ENCODE results near the gene TSHR. TPM values are rescaled to one million over a fixed set of nuclear protein-coding genes. Genes with fewer than 3 reads are reported as not detected.

TSHR gene
- total RNA-seq, 1 experiment from 2014 or later = not detected

- H3K4me2 ChIP-seq (ENCODE audit: insufficient read depth, insufficient read length, low read length) = no peak overlapping the region
- H3K23me2 ChIP-seq (ENCODE audit: insufficient read length, low read depth, low read length, poor library complexity, severe bottlenecking) = no peaks in the 10 kb centered on the region
- H3K18ac ChIP-seq (ENCODE audit: insufficient read length, low read depth, low read length) = no peak overlapping the region
- Mint-ChIP-seq H3K4me3 (no peak overlapping the region), H3K27me3 (ENCODE audit: low read depth) (no peaks in the 10 kb centered on the region), H3K4me1 (no peaks in the 10 kb centered on the region), H3K27ac (no peak overlapping the region), H3K9me3 (no peaks in the 10 kb centered on the region), H3K36me3 (ENCODE audit: insufficient read depth in 1 of 3, low read depth in 3 of 3) (peaks cover 6 to 24% (median 14%) of the 10 kb centered on the region in 3 experiments)
- no peak overlapping the region for H3K14ac ChIP-seq (ENCODE audit: insufficient read depth, low read length)
- H2BK120ac ChIP-seq (ENCODE audit: low read depth, low read length, poor library complexity, severe bottlenecking) = no peak overlapping the region
- no peak overlapping the region for H3K23ac ChIP-seq (ENCODE audit: insufficient read length, low read depth, low read length)
- no peak overlapping the region for H4K91ac ChIP-seq (ENCODE audit: insufficient read length, low read depth, low read length)
- no peak overlapping the region for H3T11ph ChIP-seq (ENCODE audit: low read length)
- no peak overlapping the region for H2BK15ac ChIP-seq (ENCODE audit: low read depth, low read length)
- no peaks in the 10 kb centered on the region for H3K27me3 ChIP-seq (ENCODE audit: insufficient read depth, low read length)
- no peak overlapping the region for H2BK20ac ChIP-seq (ENCODE audit: low read depth, low read length, poor library complexity, severe bottlenecking)
- no peaks in the 10 kb centered on the region for H3K79me2 ChIP-seq (ENCODE audit: insufficient read depth, low read length)
- no peak overlapping the region for H3K56ac ChIP-seq (ENCODE audit: insufficient read length, low read depth, low read length)
- no peak for TF ChIP-seq CTCF (conservative IDR thresholded peaks at IDR 0.05)
- DNase-seq = no peak
- no peak overlapping the region for H3K4ac ChIP-seq (ENCODE audit: low read depth, low read length)
- H4K5ac ChIP-seq (ENCODE audit: insufficient read length, low read depth, low read length) = no peak overlapping the region
- H2BK12ac ChIP-seq (ENCODE audit: insufficient read length, low read depth, low read length) = no peak overlapping the region
- H3K27ac ChIP-seq (ENCODE audit: insufficient read length, low read depth, low read length) = no peak overlapping the region
- no peak overlapping the region for H2BK5ac ChIP-seq (ENCODE audit: insufficient read length, low read length)
- H2AK5ac ChIP-seq (ENCODE audit: insufficient read length, low read length) = no peak overlapping the region
- no peak overlapping the region for H3K9ac ChIP-seq (ENCODE audit: extremely low read depth, insufficient read length, low read length)
- WGBS (ENCODE audit: extremely low coverage, insufficient read length, low lambda C conversion rate) = no CpG with 5 or more reads among the region's 3 CpGs
- H3K4me1 ChIP-seq (ENCODE audit: insufficient read depth, low read length) = no peaks in the 10 kb centered on the region
- H2AFZ ChIP-seq (ENCODE audit: low read length) = no peak overlapping the region
- no peaks in the 10 kb centered on the region for H3K79me1 ChIP-seq (ENCODE audit: insufficient read depth, low read depth, low read length, poor library complexity, severe bottlenecking)
- no peaks in the 10 kb centered on the region for H4K20me1 ChIP-seq (ENCODE audit: control insufficient read depth, insufficient read depth, insufficient read length)
- H3K9me3 ChIP-seq (ENCODE audit: control insufficient read depth, low read depth, low read length) = no peaks in the 10 kb centered on the region
- H4K8ac ChIP-seq (replicated peaks; ENCODE audit: insufficient read length, low read depth, low read length) = no peak overlapping the region
Observed at GRCh38 chr14:81176241-81176640, 220.8 kb downstream of the TSHR start.

All from H9 (cell line).